K562 (cell line): ENCODE measurements around the gene FAM53B. TPM values are rescaled to one million over a fixed set of nuclear protein-coding genes. Genes with fewer than 3 reads are reported as not detected.

Source experiments
- ATAC-seq: fragments of 200-7000 bp; cut with Tn5 transposase; 3 replicates; pipeline ENCODE4 v1.9.1; 2020; ENCODE audit warnings: moderate library complexity
- BruUV-seq: library from RNA; stranded (reverse); fragments of 400-500 nt; replicated peaks from 2 replicates; lab custom pipeline; 2021; lab: Mats Ljungman, UMichigan
- CTCF ChIA-PET: fragments of 300-600 bp; formaldehyde crosslinking; extraction: SDS; loops from one replicate; lab custom pipeline; 2021; ENCODE audit warnings: low intra/inter-chr PET ratio; lab: Yijun Ruan, JAX
- POLR2A ChIA-PET: fragments of 300-600, 350-650 bp; sonication (Branson Sonifier 250); formaldehyde crosslinking; extraction: SDS; loops from one replicate; lab custom pipeline; 2021; ENCODE audit warnings: antibody characterized with exemption, inconsistent platforms; lab: Yijun Ruan, JAX
- DNase-seq, 4 experiments: peaks; one replicate each; pipeline versions ENCODE4 v3.0.0 to v3.0.0-alpha.2; 2011 to 2018; ENCODE audit warnings: low spot score in 3 of 4, mixed read lengths in 3 of 4; ENCODE audit errors: extremely low read depth in 1 of 4
- FAIRE-seq: peaks from 2 replicates; lab custom pipeline; 2011; peaks lifted over from hg19 to GRCh38; lab: Jason Lieb, UNC
- H2AFZ ChIP-seq: 2 replicates; pipeline ENCODE4 v1.6.0; 2011; ENCODE audit warnings: low read depth, low read length, control low read depth, inconsistent platforms
- H3K27ac ChIP-seq: fragments of 200-600 bp; 3 replicates; pipeline ENCODE4 v1.8.0; 2011; ENCODE audit warnings: low read depth, mild to moderate bottlenecking, control low read depth, inconsistent platforms, low read length, moderate library complexity, mixed read lengths; ENCODE audit errors: extremely low read depth
- H3K27me3 ChIP-seq, 2 experiments: fragments of 300-600 bp in 1 of 2; 2 replicates in 1 of 2; 3 replicates in 1 of 2; pipeline versions ENCODE4 v1.6.0 to v1.8.0; 2011; ENCODE audit warnings: inconsistent platforms in 2 of 2, low read length in 2 of 2, mild to moderate bottlenecking in 1 of 2, mixed read lengths in 1 of 2, moderate library complexity in 1 of 2; ENCODE audit not compliant: control insufficient read depth in 2 of 2, insufficient read depth in 2 of 2
- H3K36me3 ChIP-seq: fragments of 300-600 bp; 3 replicates; pipeline ENCODE4 v1.8.0; 2011; ENCODE audit warnings: mild to moderate bottlenecking, low read length, inconsistent platforms; ENCODE audit not compliant: control insufficient read depth, insufficient read depth
- H3K4me1 ChIP-seq, 2 experiments: fragments of 200-600 bp in 1 of 2; replicated peaks in 1 of 2; 2 replicates in 1 of 2; 3 replicates in 1 of 2; pipeline versions ENCODE4 v1.5.1 to v1.8.0; 2011; ENCODE audit warnings: inconsistent platforms in 2 of 2, low read length in 2 of 2, mild to moderate bottlenecking in 1 of 2, mixed read lengths in 1 of 2, moderate library complexity in 1 of 2; ENCODE audit not compliant: control insufficient read depth in 2 of 2, insufficient read depth in 2 of 2
- H3K4me2 ChIP-seq: 2 replicates; pipeline ENCODE4 v1.6.1; 2011; ENCODE audit warnings: low read length, control low read depth, inconsistent platforms, mixed read lengths; ENCODE audit not compliant: insufficient read depth
- H3K4me3 ChIP-seq: fragments of 200-600 bp; sonication (generic), shearing (Covaris generic); 2 replicates; pipeline ENCODE4 v1.5.1; 2016; ENCODE audit warnings: control low read depth, inconsistent platforms
- H3K79me2 ChIP-seq: fragments of 200-600 bp; 3 replicates; pipeline ENCODE4 v1.8.0; 2011; ENCODE audit warnings: low read length, inconsistent platforms; ENCODE audit not compliant: control insufficient read depth, insufficient read depth
- H3K9ac ChIP-seq, 2 experiments: 2 replicates each; pipeline versions ENCODE4 v1.6.0 to v1.6.1; 2011; ENCODE audit warnings: low read depth in 2 of 2, low read length in 2 of 2, control low read depth in 1 of 2, inconsistent platforms in 1 of 2, mild to moderate bottlenecking in 1 of 2, mixed read lengths in 1 of 2; ENCODE audit not compliant: insufficient read depth in 1 of 2
- H3K9me1 ChIP-seq: one replicate; pipeline ENCODE4 v1.6.0; 2011; ENCODE audit warnings: inconsistent platforms, mild to moderate bottlenecking, low read length, moderate library complexity; ENCODE audit not compliant: control insufficient read depth, insufficient read depth
- H3K9me3 ChIP-seq: replicated peaks from 2 replicates; pipeline ENCODE4 v1.5.1; 2011; ENCODE audit warnings: low read depth, low read length, inconsistent platforms; ENCODE audit not compliant: control insufficient read depth, insufficient read depth
- H4K20me1 ChIP-seq: replicated peaks from 2 replicates; pipeline ENCODE4 v1.6.1; 2011; ENCODE audit warnings: low read length, inconsistent platforms, mixed read lengths; ENCODE audit not compliant: control insufficient read depth, insufficient read depth
- CHD1 ChIP-seq: fragments of 200-600 bp; sonication (generic); IDR thresholded peaks from one replicate; pipeline ENCODE4 v1.6.1; 2012; ENCODE audit warnings: mild to moderate bottlenecking, moderate library complexity, low read length, inconsistent platforms
- MEF2D ChIP-seq: conservative IDR thresholded peaks from 2 replicates; pipeline ENCODE4 v1.6.1; 2016; ENCODE audit warnings: low read depth, missing genetic modification characterization, missing compliant biosample characterization
- MGA ChIP-seq: fragments of 450-650 bp; IDR thresholded peaks from 2 replicates; pipeline ENCODE4 v1.6.1; 2016; ENCODE audit warnings: mild to moderate bottlenecking, moderate library complexity
- ZBTB11 ChIP-seq, 3 experiments: fragments of 200-800 bp in 1 of 3; fragments of 250-450 bp in 1 of 3; fragments of 450-650 bp in 1 of 3; sonication (Bioruptor Pico) in 1 of 3; sonication (Bioruptor generic) in 1 of 3; formaldehyde crosslinking in 1 of 3; IDR thresholded peaks; 2 replicates each; pipeline versions ENCODE4 v1.6.1 to v1.8.0; 2016 to 2022; ENCODE audit warnings: mild to moderate bottlenecking in 2 of 3, missing genetic modification characterization in 2 of 3, missing compliant biosample characterization in 1 of 3, moderate library complexity in 1 of 3
- ZNF57 ChIP-seq: fragments of 450-650 bp; formaldehyde crosslinking; IDR thresholded peaks from 2 replicates; pipeline ENCODE4 v1.4.0; 2020; ENCODE audit warnings: mild to moderate bottlenecking, moderate library complexity
- WGBS: fragments of 100-300 bp; shearing (Covaris generic); methylation state at CpG from one replicate; pipeline ENCODE4 v1.1.6; 2016; ENCODE audit warnings: low coverage, mixed read lengths; ENCODE audit not compliant: insufficient coverage; ENCODE audit errors: missing lambda C conversion rate; 5-methylcytosine and 5-hydroxymethylcytosine counted together
- in situ Hi-C: fragments of 300-500 bp; cut with MboI; formaldehyde crosslinking; loops from 4 replicates; pipeline ENCODE4 v1.15.0; 2018; ENCODE audit warnings: inconsistent platforms, mixed read lengths
- intact Hi-C: fragments of 100-400 bp; cut with micrococcal nuclease; formaldehyde crosslinking; loops from 2 replicates; pipeline ENCODE4 v1.14.2; 2022
- polyA plus RNA-seq, 8 experiments: library from polyadenylated mRNA; depleted of rRNA in 4 of 8; stranded (reverse) in 5 of 8; unstranded in 3 of 8; fragments of >200 nt; fragmentation: Nextera tagmentation in 2 of 8; fragmentation: Illumina TruSeq in 1 of 8; extraction: Ambion mirVana in 2 of 8; extraction: Trizol in 1 of 8; gene quantifications; 2 replicates each; pipeline versions ENCODE4 v1.2.1 to v1.2.3, GENCODE V29; 2011 to 2014; ENCODE audit warnings: inconsistent platforms in 1 of 8, missing spikeins in 1 of 8
- total RNA-seq, 7 experiments: library from RNA; depleted of rRNA in 6 of 7; stranded (reverse); fragments of >200 nt in 6 of 7; fragmentation: Illumina TruSeq in 2 of 7; extraction: Trizol in 2 of 7; gene quantifications; 2 replicates each; pipeline versions ENCODE4 v1.2.1 to v1.2.3, GENCODE V29; 2011 to 2021; ENCODE audit warnings: low replicate concordance in 1 of 7

FAM53B gene
- total and polyA plus RNA-seq, 9 of the 15 experiments (the other 6 are each of a cell fraction or from before 2014, with no cell fraction given), result 0.03 to 16.5 (median 5.0) TPM

GRCh38 chr10:124590216-124591122, 153.7 kb downstream of the FAM53B start:
- Histone ChIP-seq H3K27ac (no peak overlapping the region), H4K20me1 (peaks cover 15% of the 10 kb centered on the region), H3K9me3 (no peaks in the 10 kb centered on the region), H2AFZ (no peak overlapping the region), H3K4me1 (peaks cover 18 to 46% of the 10 kb centered on the region in 2 experiments), H3K4me3 (no peak overlapping the region), H3K79me2 (no peaks in the 10 kb centered on the region), H3K36me3 (no peaks in the 10 kb centered on the region), H3K4me2 (no peak overlapping the region), H3K9me1 (peaks cover 5% of the 10 kb centered on the region), H3K9ac (no peak overlapping the region), H3K27me3 (peaks cover 0 to 13% of the 10 kb centered on the region in 2 experiments; a peak in 3 of 5 replicates)
- no peak for DNase-seq
- no peak for ATAC-seq
- intact Hi-C loops (no loop called here), in situ Hi-C loops (no loop called here)
- ChIA-PET POLR2A (no interaction called here), CTCF (no interaction called here)
- BruUV-seq, result no TSS peak
- no peak for FAIRE-seq
- 70% methylated on average over 11 of the region's 23 CpGs for WGBS
- TF ChIP-seq CHD1, result no peak
- TF ChIP-seq MGA, result no peak
- TF ChIP-seq MEF2D (tag), result no peak
- no peak for TF ChIP-seq ZBTB11 (CRISPR knock-in tag; IDR thresholded peaks at IDR 0.05)
- TF ChIP-seq ZNF57, result no peak
